IPS-18a (cell line): Measurements from ENCODE around the gene CSNK1D.

Source experiments
- H3K27ac ChIP-seq: one replicate; pipeline ENCODE4 v1.5.1; 2013; ENCODE audit warnings: low read length
- H3K27me3 ChIP-seq: one replicate; pipeline ENCODE4 v1.6.1; 2013; ENCODE audit warnings: mild to moderate bottlenecking, low read length; ENCODE audit not compliant: control insufficient read depth, insufficient read depth
- H3K36me3 ChIP-seq: one replicate; pipeline ENCODE4 v1.6.1; 2013; ENCODE audit warnings: low read depth, low read length; ENCODE audit not compliant: control insufficient read depth
- H3K4me1 ChIP-seq: one replicate; pipeline ENCODE4 v1.6.1; 2013; ENCODE audit warnings: low read depth, low read length; ENCODE audit not compliant: control insufficient read depth
- H3K4me3 ChIP-seq: one replicate; pipeline ENCODE4 v1.5.1; 2013; ENCODE audit warnings: low read length
- H3K9ac ChIP-seq: one replicate; pipeline ENCODE4 v1.6.1; 2013; ENCODE audit warnings: mild to moderate bottlenecking, low read length, moderate library complexity
- H3K9me3 ChIP-seq: one replicate; pipeline ENCODE4 v1.6.1; 2013; ENCODE audit warnings: low read depth, low read length; ENCODE audit not compliant: control insufficient read depth

Gene CSNK1D

GRCh38 chr17:82223517-82223916 lies 50.0 kb downstream of the CSNK1D start:
- Histone ChIP-seq H3K27ac (no peak overlapping the region), H3K4me1 (no peaks in the 10 kb centered on the region), H3K36me3 (no peaks in the 10 kb centered on the region), H3K9ac (no peak overlapping the region), H3K4me3 (no peak overlapping the region), H3K9me3 (no peaks in the 10 kb centered on the region), H3K27me3 (peaks cover 26% of the 10 kb centered on the region)

GRCh38 chr17:82222816-82223215 lies 50.7 kb downstream of the CSNK1D start:
- H3K27ac ChIP-seq: no peak overlapping the region
- no peaks in the 10 kb centered on the region for H3K4me1 ChIP-seq
- no peaks in the 10 kb centered on the region for H3K36me3 ChIP-seq
- H3K9ac ChIP-seq: no peak overlapping the region
- H3K4me3 ChIP-seq: no peak overlapping the region
- H3K9me3 ChIP-seq: no peaks in the 10 kb centered on the region
- peaks cover 19% of the 10 kb centered on the region for H3K27me3 ChIP-seq

- Histone ChIP-seq H3K4me1 (no peaks in the 10 kb centered on the region), H3K4me3 (no peak overlapping the region)
These were observed 52.1 kb downstream of the CSNK1D start for GRCh38 chr17:82221341-82221902.

GRCh38 chr17:82219753-82220709 lies 53.5 kb downstream of the CSNK1D start:
- H3K4me1 ChIP-seq: no peaks in the 10 kb centered on the region
- no peaks in the 10 kb centered on the region for H3K27me3 ChIP-seq
- no peak overlapping the region for H3K27ac ChIP-seq
- H3K36me3 ChIP-seq: no peaks in the 10 kb centered on the region
- H3K9ac ChIP-seq: no peak overlapping the region
- no peak overlapping the region for H3K4me3 ChIP-seq
- no peaks in the 10 kb centered on the region for H3K9me3 ChIP-seq

More at GRCh38 chr17:82221341-82221902, 52.1 kb downstream of the CSNK1D start:
- Histone ChIP-seq H3K27me3 (peaks cover 5% of the 10 kb centered on the region), H3K36me3 (no peaks in the 10 kb centered on the region), H3K9me3 (no peaks in the 10 kb centered on the region), H3K27ac (no peak overlapping the region), H3K9ac (no peak overlapping the region)

GRCh38 chr17:82219083-82219482 lies 54.4 kb downstream of the CSNK1D start:
- Histone ChIP-seq H3K4me1 (no peaks in the 10 kb centered on the region), H3K27ac (no peak overlapping the region), H3K9me3 (no peaks in the 10 kb centered on the region), H3K27me3 (peaks cover 5% of the 10 kb centered on the region), H3K9ac (no peak overlapping the region), H3K4me3 (no peak overlapping the region), H3K36me3 (no peaks in the 10 kb centered on the region)

- no peaks in the 10 kb centered on the region for H3K4me1 ChIP-seq
- H3K4me3 ChIP-seq: no peak overlapping the region
- no peaks in the 10 kb centered on the region for H3K36me3 ChIP-seq
- peaks cover 10% of the 10 kb centered on the region for H3K27me3 ChIP-seq
- H3K27ac ChIP-seq: no peak overlapping the region
- no peaks in the 10 kb centered on the region for H3K9me3 ChIP-seq
- no peak overlapping the region for H3K9ac ChIP-seq
These were observed 55.0 kb downstream of the CSNK1D start for GRCh38 chr17:82218349-82219075.

- Histone ChIP-seq H3K27me3 (peaks cover 16% of the 10 kb centered on the region), H3K4me3 (no peak overlapping the region), H3K9ac (no peak overlapping the region), H3K9me3 (no peaks in the 10 kb centered on the region), H3K36me3 (no peaks in the 10 kb centered on the region), H3K4me1 (no peaks in the 10 kb centered on the region), H3K27ac (no peak overlapping the region)
These were observed 55.8 kb downstream of the CSNK1D start for GRCh38 chr17:82217530-82218204.

- H3K4me3 ChIP-seq: no peak overlapping the region
These were observed 56.4 kb downstream of the CSNK1D start for GRCh38 chr17:82217120-82217529.

GRCh38 chr17:82216301-82217119 lies 57.0 kb downstream of the CSNK1D start:
- no peaks in the 10 kb centered on the region for H3K4me1 ChIP-seq
- no peak overlapping the region for H3K27ac ChIP-seq
- H3K36me3 ChIP-seq: no peaks in the 10 kb centered on the region
- H3K4me3 ChIP-seq: no peak overlapping the region
- H3K9ac ChIP-seq: no peak overlapping the region
- no peaks in the 10 kb centered on the region for H3K9me3 ChIP-seq
- H3K27me3 ChIP-seq: peaks cover 21% of the 10 kb centered on the region

More at GRCh38 chr17:82217120-82217529, 56.4 kb downstream of the CSNK1D start:
- H3K9ac ChIP-seq: no peak overlapping the region
- H3K4me1 ChIP-seq: no peaks in the 10 kb centered on the region
- peaks cover 16% of the 10 kb centered on the region for H3K27me3 ChIP-seq
- no peaks in the 10 kb centered on the region for H3K36me3 ChIP-seq
- no peaks in the 10 kb centered on the region for H3K9me3 ChIP-seq
- H3K27ac ChIP-seq: no peak overlapping the region

GRCh38 chr17:82215972-82216300 lies 57.6 kb downstream of the CSNK1D start:
- Histone ChIP-seq H3K36me3 (no peaks in the 10 kb centered on the region), H3K9ac (no peak overlapping the region), H3K27me3 (peaks cover 26% of the 10 kb centered on the region), H3K4me3 (no peak overlapping the region), H3K9me3 (no peaks in the 10 kb centered on the region), H3K4me1 (no peaks in the 10 kb centered on the region), H3K27ac (no peak overlapping the region)
